GM12878 (cell line): ENCODE data around the gene PITPNC1. TPM values are rescaled to one million over a fixed set of nuclear protein-coding genes. Genes with fewer than 3 reads are reported as not detected.

Experiments used
- ATAC-seq: fragments of 200-7000 bp; cut with Tn5 transposase; 3 replicates; pipeline ENCODE4 v1.9.1; 2020; ENCODE audit warnings: mild to moderate bottlenecking, moderate library complexity
- BruUV-seq: library from RNA; stranded (reverse); fragments of 400-500 nt; replicated peaks from 2 replicates; lab custom pipeline; 2021; lab: Mats Ljungman, UMichigan
- CTCF ChIA-PET: fragments of 300-600 bp; sonication (Branson Sonifier 250); formaldehyde crosslinking; extraction: SDS; loops from one replicate; lab custom pipeline; 2021; ENCODE audit warnings: inconsistent platforms; lab: Yijun Ruan, JAX
- POLR2A ChIA-PET: fragments of 350-600 bp; formaldehyde crosslinking; extraction: SDS; loops from one replicate; lab custom pipeline; 2021; ENCODE audit warnings: inconsistent platforms; lab: Charles Lee
- RAD21 ChIA-PET: fragments of 300-600 bp; sonication (Branson Sonifier 250); formaldehyde crosslinking; loops from one replicate; lab custom pipeline; 2023; ENCODE audit warnings: antibody characterized with exemption; ENCODE audit not compliant: unreplicated experiment; lab: Charles Lee
- SMC1A ChIA-PET: fragments of 300-600 bp; sonication (Branson Sonifier 250); formaldehyde crosslinking; loops from one replicate; lab custom pipeline; 2023; ENCODE audit not compliant: unreplicated experiment, uncharacterized antibody; lab: Charles Lee
- DNase-seq: peaks from one replicate; pipeline ENCODE4 v3.0.0-alpha.2; 2011; ENCODE audit warnings: low read depth, low spot score
- FAIRE-seq: peaks from 3 replicates; lab custom pipeline; 2011; peaks lifted over from hg19 to GRCh38; lab: Jason Lieb, UNC
- H2AFZ ChIP-seq: 2 replicates; pipeline ENCODE4 v1.6.0; 2011; ENCODE audit warnings: low read depth, low read length, control low read depth; ENCODE audit not compliant: control insufficient read depth
- H3K27ac ChIP-seq: 2 replicates; pipeline ENCODE4 v1.5.1; 2011; ENCODE audit warnings: control low read depth; ENCODE audit not compliant: control insufficient read depth, insufficient read depth
- H3K27me3 ChIP-seq, 2 experiments: replicated peaks in 1 of 2; 2 replicates each; pipeline versions ENCODE4 v1.6.0 to v1.6.1; 2011; ENCODE audit warnings: low read length in 1 of 2; ENCODE audit not compliant: control insufficient read depth in 2 of 2, insufficient read depth in 2 of 2
- H3K36me3 ChIP-seq, 2 experiments: 2 replicates each; pipeline ENCODE4 v1.5.1; 2011; ENCODE audit warnings: low read length in 1 of 2; ENCODE audit not compliant: control insufficient read depth in 2 of 2, insufficient read depth in 2 of 2
- H3K4me1 ChIP-seq: 2 replicates; pipeline ENCODE4 v1.6.1; 2011; ENCODE audit warnings: mild to moderate bottlenecking, low read length, moderate library complexity, mixed read lengths; ENCODE audit not compliant: control insufficient read depth, insufficient read depth
- H3K4me2 ChIP-seq: 2 replicates; pipeline ENCODE4 v1.6.0; 2011; ENCODE audit warnings: control low read depth; ENCODE audit not compliant: control insufficient read depth, insufficient read depth
- H3K4me3 ChIP-seq: fragments of 200-600 bp; sonication (generic); 2 replicates; pipeline ENCODE4 v1.5.1; 2016
- H3K79me2 ChIP-seq: 2 replicates; pipeline ENCODE4 v1.6.0; 2011; ENCODE audit warnings: low read length; ENCODE audit not compliant: control insufficient read depth, insufficient read depth
- H3K9ac ChIP-seq: 2 replicates; pipeline ENCODE4 v1.8.0; 2011; ENCODE audit warnings: low read length, control low read depth, mixed read lengths; ENCODE audit not compliant: control insufficient read depth, insufficient read depth
- H3K9me3 ChIP-seq: replicated peaks from 3 replicates; pipeline ENCODE4 v1.5.1; 2011; ENCODE audit warnings: mild to moderate bottlenecking, low read length; ENCODE audit not compliant: control insufficient read depth, insufficient read depth
- H4K20me1 ChIP-seq: 2 replicates; pipeline ENCODE4 v1.6.0; 2011; ENCODE audit not compliant: control insufficient read depth, insufficient read depth
- ASH2L ChIP-seq: fragments of 300-600, 200-600 bp; sonication (generic); IDR thresholded peaks from 2 replicates; pipeline ENCODE4 v1.6.1; 2017; ENCODE audit warnings: low read depth, mild to moderate bottlenecking, borderline replicate concordance
- E2F8 ChIP-seq: fragments of 450-650 bp; IDR thresholded peaks from 2 replicates; pipeline ENCODE4 v1.6.1; 2018; ENCODE audit warnings: mild to moderate bottlenecking, low read depth, moderate library complexity; ENCODE audit not compliant: partially characterized antibody
- EED ChIP-seq: sonication (generic); IDR thresholded peaks from 2 replicates; pipeline ENCODE4 v1.6.1; 2016; ENCODE audit warnings: antibody characterized with exemption, low read depth
- HDAC6 ChIP-seq: fragments of 200-600 bp; sonication (generic); IDR thresholded peaks from one replicate; pipeline ENCODE4 v1.8.0; 2017; ENCODE audit warnings: antibody characterized with exemption; ENCODE audit not compliant: unreplicated experiment
- IRF3 ChIP-seq: fragments of 450-650 bp; IDR thresholded peaks from 2 replicates; pipeline ENCODE4 v1.6.1; 2014; ENCODE audit warnings: mild to moderate bottlenecking
- NFYA ChIP-seq: IDR thresholded peaks from 2 replicates; pipeline ENCODE4 v1.6.1; 2011; ENCODE audit warnings: low read depth, mild to moderate bottlenecking, low read length, improper control_type of control experiment, borderline replicate concordance
- PML ChIP-seq: IDR thresholded peaks from 2 replicates; pipeline ENCODE4 v1.6.1; 2012; ENCODE audit warnings: low read length, inconsistent platforms
- RELB ChIP-seq: fragments of 450-650 bp; IDR thresholded peaks from 2 replicates; pipeline ENCODE4 v1.6.1; 2017; ENCODE audit warnings: low read depth, mild to moderate bottlenecking, moderate library complexity
- ZNF384 ChIP-seq: IDR thresholded peaks from 2 replicates; pipeline ENCODE4 v1.6.1; 2012; ENCODE audit warnings: low read depth, mild to moderate bottlenecking, low read length, improper control_type of control experiment, borderline replicate concordance
- WGBS: methylation state at CpG from one replicate; pipeline ENCODE4 v1.1.6; 2016; ENCODE audit warnings: low lambda C conversion rate; ENCODE audit not compliant: insufficient replicate concordance, insufficient coverage; ENCODE audit errors: missing lambda C conversion rate; 5-methylcytosine and 5-hydroxymethylcytosine counted together
- in situ Hi-C: fragments of 300-500 bp; cut with MboI; formaldehyde crosslinking; loops from 9 replicates; pipeline ENCODE4 v1.14.3; 2018; ENCODE audit warnings: mixed read lengths
- intact Hi-C: fragments of 100-400 bp; cut with micrococcal nuclease; formaldehyde crosslinking; loops from one replicate; pipeline ENCODE4 v1.14.2; 2022; ENCODE audit not compliant: unreplicated experiment
- polyA plus RNA-seq, 11 experiments: library from polyadenylated mRNA; depleted of rRNA in 4 of 11; unstranded in 6 of 11; stranded (reverse) in 5 of 11; fragments of >200 nt; fragmentation: Nextera tagmentation in 4 of 11; fragmentation: Illumina TruSeq in 1 of 11; extraction: Ambion mirVana in 4 of 11; extraction: Trizol in 1 of 11; gene quantifications; 1 replicate in 1 of 11; 2 replicates in 10 of 11; pipeline versions ENCODE4 v1.2.1 to v1.2.3, GENCODE V29; 2011 to 2016; ENCODE audit warnings: inconsistent platforms in 2 of 11, missing spikeins in 2 of 11, low read depth in 1 of 11
- total RNA-seq, 4 experiments: library from RNA; depleted of rRNA in 3 of 4; stranded (reverse); fragments of >200 nt in 3 of 4; fragmentation: Illumina TruSeq in 1 of 4; extraction: Trizol in 1 of 4; gene quantifications; 2 replicates each; pipeline versions ENCODE4 v1.2.1 to v1.2.3, GENCODE V29; 2013 to 2021

PITPNC1 gene
- total and polyA plus RNA-seq, 10 of the 15 experiments (the other 5 are each of a cell fraction or from before 2014, with no cell fraction given): 12.2 to 62.4 (median 47.3) TPM

- ChIA-PET RAD21 (no interaction called here), SMC1A (interaction anchor here (0.7 to 2.1 kb wide), 3 partner anchors 13 to 70 kb away, joined by 3 to 5 read pairs (median 3); no protein-coding TSS in a partner anchor), POLR2A (interaction anchor here (0.6 kb wide), 1 partner anchor 67 kb away, joined by 3 read pairs; no protein-coding TSS in a partner anchor), CTCF (interaction anchor here (0.6 to 0.8 kb wide), 2 partner anchors 9 to 149 kb away, joined by 3 to 4 read pairs; no protein-coding TSS in a partner anchor)
- no peaks in the 10 kb centered on the region for H3K9me3 ChIP-seq
- intact Hi-C loops: no loop called here
- H3K4me2 ChIP-seq: no peak overlapping the region
- peaks cover 15% of the 10 kb centered on the region for H3K4me1 ChIP-seq
- H3K79me2 ChIP-seq: no peaks in the 10 kb centered on the region
- BruUV-seq: TSS peak; percentile 21
- H3K36me3 ChIP-seq: peaks cover 0 to 3% of the 10 kb centered on the region in 2 experiments; a peak in 1 of 4 replicates
- H3K27ac ChIP-seq: no peak overlapping the region
- no peaks in the 10 kb centered on the region for H3K27me3 ChIP-seq
- no peak for ATAC-seq
- H3K9ac ChIP-seq: no peak overlapping the region
- no peak overlapping the region for H2AFZ ChIP-seq
- in situ Hi-C loops: loop anchor here (5.0 to 25.0 kb wide), 2 partner anchors 248 to 913 kb away; partner anchors contain the start of gene PITPNC1
- DNase-seq: no peak
- WGBS: 49% methylated on average over 11 of the region's 11 CpGs
- no peak overlapping the region for H3K4me3 ChIP-seq
- no peak for TF ChIP-seq ASH2L
- TF ChIP-seq E2F8: no peak
- TF ChIP-seq ZNF384: no peak
- TF ChIP-seq NFYA: no peak
- no peak for TF ChIP-seq RELB
- TF ChIP-seq HDAC6: no peak
- 0 out of 2 replicates have a peak, but pooled peaks have one; percentile 15 for TF ChIP-seq EED
- no peak for TF ChIP-seq PML
- TF ChIP-seq IRF3: no peak
- no peaks in the 10 kb centered on the region for H4K20me1 ChIP-seq
- no peak for FAIRE-seq
These were observed 248.0 kb downstream of the PITPNC1 start for GRCh38 chr17:67624886-67625656.
